Gastrocnemius medialis (tissue), 4 donors: Measurements from ENCODE around the gene AANAT.

ENCODE experiments used
- CTCF ChIP-seq, 5 experiments: fragments of 450-650 bp in 3 of 5; fragments of 200-600 bp in 2 of 5; sonication (generic) in 2 of 5; IDR thresholded peaks in 4 of 5; conservative IDR thresholded peaks in 1 of 5; 1 replicate in 4 of 5; 2 replicates in 1 of 5; pipeline ENCODE4 v1.5.1; 2016 to 2019; ENCODE audit warnings: antibody characterized with exemption in 5 of 5, mild to moderate bottlenecking in 3 of 5, moderate library complexity in 3 of 5
- POLR2A ChIP-seq, 2 donors: fragments of 450-650 bp; IDR thresholded peaks; one replicate each; pipeline ENCODE4 v1.6.1; 2017; ENCODE audit warnings: antibody characterized with exemption in 2 of 2, mild to moderate bottlenecking in 2 of 2, moderate library complexity in 2 of 2

- TF ChIP-seq CTCF (IDR thresholded peaks at IDR 0.05 in 4 of 5, conservative IDR thresholded peaks at IDR 0.05 in 1 of 5) (no peak), POLR2A (IDR thresholded peaks at IDR 0.05) (no peak)
These were observed 4.7 kb upstream of the AANAT start for GRCh38 chr17:76462556-76463290.
